ENCODE results near the gene MEGF6.
A peak's percentile ranks its signal among the peaks of the same experiment; 100 is the strongest.
"Not testable (repeated sequence)": the region's sequence is repeated elsewhere in the genome, so short reads cannot be mapped to it uniquely, and the experiment has no call there.

Gene MEGF6

GRCh38 chr1:3629561-3630160 is 18.4 kb upstream of the MEGF6 start:
- DNase-seq (ENCODE audit: low read depth): no peak

DNA sequence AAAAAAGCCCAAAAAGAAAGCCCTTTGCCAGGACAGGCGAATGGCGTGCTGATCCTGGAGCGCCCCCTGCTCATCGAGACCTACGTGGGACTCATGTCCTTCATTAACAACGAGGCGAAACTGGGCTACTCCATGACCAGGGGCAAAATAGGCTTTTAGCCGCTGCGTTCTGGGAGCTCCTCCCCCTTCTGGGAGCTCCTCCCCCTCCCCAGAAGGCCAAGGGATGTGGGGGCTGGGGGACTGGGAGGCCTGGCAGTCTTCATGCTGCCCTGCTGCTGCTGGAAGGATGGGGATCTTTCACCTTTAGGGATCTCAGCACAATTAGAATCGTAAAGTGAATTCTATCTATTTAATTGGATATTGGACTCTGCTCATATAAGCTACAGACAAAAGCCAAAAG is 17.1 kb upstream of the MEGF6 start:
- DNase-seq (ENCODE audit: low read depth): no peak

GRCh38 chr1:3627515-3628253 is 16.4 kb upstream of the MEGF6 start:
- DNase-seq (ENCODE audit: low read depth): no peak

DNA sequence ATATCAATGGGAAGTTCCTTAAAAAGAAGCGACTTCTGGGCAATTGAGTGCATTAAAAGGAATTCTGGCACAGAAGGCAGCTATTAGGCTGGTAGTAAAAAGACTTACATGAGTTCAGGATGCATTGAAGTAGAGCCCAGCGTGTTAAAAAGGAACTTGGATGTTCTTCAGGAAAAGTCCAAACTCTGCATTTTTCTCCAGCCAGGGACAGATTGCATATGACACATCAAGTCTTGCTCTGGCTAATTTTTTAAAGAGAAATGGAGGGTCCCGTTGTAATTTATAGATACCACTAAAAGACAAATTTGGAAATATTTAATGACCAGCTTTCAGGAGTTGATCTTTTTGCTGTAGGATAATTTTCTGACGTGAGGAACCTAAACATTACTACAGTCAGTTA is 14.7 kb upstream of the MEGF6 start:
- no peak for DNase-seq (ENCODE audit: low read depth)

GRCh38 chr1:3625151-3625907 is 14.0 kb upstream of the MEGF6 start:
- no peak for DNase-seq (ENCODE audit: low read depth)

- peak; percentile 98 for DNase-seq (ENCODE audit: low read depth)
Observed at GRCh38 chr1:3624200-3625136, 13.2 kb upstream of the MEGF6 start, which contains the start of gene TPRG1L. Gene TPRG1L (plus strand): TSS chr1:3625015. CDS start chr1:3625073, 58 bp downstream.

- no peak for DNase-seq (ENCODE audit: low read depth)
Observed at GRCh38 chr1:3623441-3624199, 12.3 kb upstream of the MEGF6 start.

DNA sequence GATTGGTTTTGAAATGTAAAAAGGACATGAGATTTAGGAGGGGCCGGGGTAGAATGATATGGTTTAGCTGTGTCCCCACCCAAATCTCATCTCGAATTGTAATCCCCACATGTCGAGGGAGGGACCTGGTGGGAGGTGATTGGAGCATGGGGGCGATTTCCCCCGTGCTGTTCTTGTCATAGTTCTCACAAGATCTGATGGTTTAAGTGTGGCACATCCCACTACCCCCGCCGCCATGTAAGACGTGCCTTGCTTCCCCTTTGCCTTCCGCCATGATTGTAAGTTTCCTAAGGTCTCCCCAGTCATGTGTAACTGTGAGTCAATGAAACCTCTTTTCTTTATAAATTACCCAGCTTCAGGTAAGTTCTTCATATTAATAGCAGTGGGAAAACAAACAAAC is 10.8 kb upstream of the MEGF6 start:
- DNase-seq (ENCODE audit: low read depth): not testable (repeated sequence)

- not testable (repeated sequence) for DNase-seq (ENCODE audit: low read depth)
Observed at GRCh38 chr1:3621151-3621671, 9.9 kb upstream of the MEGF6 start.

- DNase-seq (ENCODE audit: low read depth): no peak
Observed at GRCh38 chr1:3620708-3621107, 9.4 kb upstream of the MEGF6 start.

DNA sequence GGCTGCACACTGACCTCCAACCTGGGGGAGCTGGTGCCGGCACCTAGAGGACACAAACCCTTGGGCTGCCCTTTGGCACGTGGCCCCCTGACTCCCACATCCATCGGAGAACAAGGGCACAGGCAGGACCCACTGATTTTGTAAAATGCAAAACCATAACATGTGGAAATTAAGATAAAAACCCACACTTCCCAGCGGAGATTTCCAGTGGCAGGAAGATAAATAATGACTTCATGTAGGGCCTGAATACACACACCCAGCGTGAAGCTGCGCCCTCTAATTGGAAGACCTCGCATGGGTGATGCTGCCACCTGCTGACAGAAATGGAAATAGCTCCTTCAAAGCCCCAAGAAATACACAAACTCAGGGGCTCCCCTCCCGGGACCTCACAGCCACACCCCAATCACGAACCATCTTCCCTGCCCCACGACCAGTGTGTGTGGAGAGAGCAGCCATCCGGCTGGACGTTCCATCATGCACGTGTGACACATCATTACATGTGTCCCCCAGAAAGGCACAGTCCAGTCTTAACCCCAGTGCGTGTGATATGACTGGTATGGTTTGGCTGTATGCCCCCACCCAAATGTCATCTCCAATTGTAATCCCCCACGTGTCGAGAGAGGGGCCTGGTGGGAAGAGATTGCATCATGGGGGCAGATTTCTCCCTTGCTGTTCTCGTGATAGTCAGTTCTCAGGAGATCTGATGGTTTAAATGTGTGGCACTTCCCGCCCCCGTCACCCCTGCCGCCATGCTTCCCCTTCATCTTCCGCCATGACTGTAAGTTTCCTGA is 7.8 kb upstream of the MEGF6 start:
- DNase-seq (ENCODE audit: low read depth): peak; percentile 41

DNA sequence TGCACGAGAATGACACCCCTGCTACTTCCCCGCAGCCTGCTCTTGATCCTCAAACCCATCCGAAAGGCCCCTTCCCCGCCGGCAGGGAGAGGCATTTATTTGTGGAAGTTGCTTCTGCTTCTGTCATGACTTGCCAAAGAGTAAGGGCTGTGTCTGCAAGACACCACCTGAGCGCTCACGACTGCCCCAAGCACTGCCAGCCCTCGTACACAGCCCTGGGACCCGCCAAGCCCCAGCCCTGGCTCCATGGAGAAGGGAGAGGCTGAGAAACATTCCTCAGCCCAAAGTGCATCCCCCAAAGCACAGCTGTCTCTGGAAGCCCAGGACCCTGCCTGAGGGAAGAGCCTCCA is 7.2 kb upstream of the MEGF6 start:
- no peak for DNase-seq (ENCODE audit: low read depth)

DNA sequence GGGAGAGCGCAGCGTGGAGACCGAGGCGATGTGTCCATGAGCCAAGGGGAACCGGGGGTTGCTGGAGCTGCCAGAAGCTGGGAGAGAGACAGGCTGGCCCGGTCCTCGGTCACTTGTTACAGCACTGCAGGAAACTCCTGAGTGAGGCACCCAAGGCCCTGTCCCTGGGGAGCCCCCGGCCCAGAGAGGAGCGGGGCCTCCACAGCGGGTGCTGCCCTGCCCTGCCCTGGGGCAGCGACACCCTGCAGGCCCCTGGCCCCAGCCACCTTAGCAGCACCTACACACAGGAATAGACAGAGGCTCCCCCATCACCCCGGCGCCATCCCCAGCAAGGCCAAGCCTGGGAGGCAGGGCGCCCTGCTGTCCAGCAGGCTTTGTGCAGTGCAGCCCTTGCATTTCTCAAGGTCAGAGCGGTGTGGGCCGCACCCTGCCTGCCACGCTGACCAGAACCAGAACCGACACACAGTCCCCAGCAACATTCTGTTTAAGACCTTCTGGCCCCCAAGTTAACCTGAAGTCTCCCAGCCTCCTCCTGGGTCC is 6.6 kb upstream of the MEGF6 start:
- DNase-seq (ENCODE audit: low read depth): no peak

DNA sequence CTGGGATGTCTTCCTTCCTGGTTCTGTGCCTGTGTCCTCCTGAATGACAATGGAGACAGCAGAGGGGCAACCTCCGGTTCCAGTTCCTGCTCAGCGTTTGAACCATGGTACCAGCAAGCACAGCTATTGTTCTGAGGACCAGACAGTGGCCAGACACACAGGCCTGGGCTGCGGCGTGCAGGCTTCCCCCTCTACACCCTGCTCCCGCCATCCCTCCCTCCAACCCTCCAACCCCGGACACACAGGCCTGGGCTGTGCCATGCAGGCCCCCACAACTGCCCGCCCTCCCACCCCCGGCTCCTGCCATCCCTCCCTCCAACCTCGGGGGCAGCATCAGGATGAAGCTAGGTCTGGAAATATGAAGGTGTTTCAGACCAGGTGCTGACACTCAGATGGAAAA is 5.6 kb upstream of the MEGF6 start:
- no peak for DNase-seq (ENCODE audit: low read depth)

GRCh38 chr1:3614755-3615742 is 3.7 kb upstream of the MEGF6 start:
- DNase-seq (ENCODE audit: low read depth): no peak

- DNase-seq (ENCODE audit: low read depth): no peak
Observed at GRCh38 chr1:3612123-3612522, 815 bp upstream of the MEGF6 start.

- no peak for DNase-seq (ENCODE audit: low read depth)
Observed at GRCh38 chr1:3610527-3611169, 660 bp downstream of the MEGF6 start.
